ENCODE measurements around the gene BCDIN3D. TPM values are rescaled to one million over a fixed set of nuclear protein-coding genes. Genes with fewer than 3 reads are reported as not detected.

Gene BCDIN3D
- total RNA-seq, 2 experiments from 2014 or later: 8.9 to 9.9 TPM

DNA sequence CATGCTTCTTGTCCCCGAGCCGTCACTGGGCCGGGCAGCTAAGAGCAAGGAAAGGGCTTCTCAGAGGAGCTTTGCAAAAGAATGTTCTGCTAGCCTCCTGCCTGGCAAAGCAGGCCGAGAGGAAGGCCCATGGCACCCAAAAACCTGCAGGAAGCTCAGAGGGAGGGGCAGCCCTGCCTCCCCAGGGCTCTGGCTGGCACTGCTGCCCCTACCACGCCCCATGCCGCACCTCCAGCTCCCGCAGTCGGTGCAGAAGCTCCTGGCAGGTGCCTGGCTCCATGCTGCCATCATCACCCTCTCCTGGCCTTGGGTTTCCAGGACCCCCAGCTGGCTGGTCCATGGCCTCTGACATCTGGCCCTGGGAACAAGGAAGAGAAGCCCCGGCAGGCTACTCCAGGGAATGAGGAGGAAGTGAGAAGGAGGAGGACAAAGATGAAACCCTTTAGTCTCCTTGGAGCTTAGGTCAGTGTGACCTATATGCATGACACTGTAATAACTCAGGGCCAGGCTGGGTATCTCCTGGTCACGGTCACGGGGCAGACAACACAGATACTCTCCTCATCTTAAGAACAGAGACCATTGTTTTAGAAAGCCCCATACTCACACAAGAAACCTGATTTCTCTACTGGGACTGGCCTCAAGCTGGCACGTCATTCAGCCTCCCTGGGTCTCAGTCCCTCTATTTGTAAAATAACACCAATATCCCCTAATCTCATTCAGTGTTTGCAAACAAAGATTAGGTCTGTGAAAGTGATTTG lies 39.0 kb downstream of the BCDIN3D start:
- Mint-ChIP-seq H3K36me3 (ENCODE audit: low read depth) (no peaks in the 10 kb centered on the region), H3K4me1 (no peaks in the 10 kb centered on the region), H3K27ac (no peak overlapping the region), H3K9me3 (no peaks in the 10 kb centered on the region), H3K4me3 (no peak overlapping the region), H3K27me3 (no peaks in the 10 kb centered on the region)
- CTCF ChIA-PET: no interaction called here
- POLR2A ChIA-PET: no interaction called here
- no peak for DNase-seq

DNA sequence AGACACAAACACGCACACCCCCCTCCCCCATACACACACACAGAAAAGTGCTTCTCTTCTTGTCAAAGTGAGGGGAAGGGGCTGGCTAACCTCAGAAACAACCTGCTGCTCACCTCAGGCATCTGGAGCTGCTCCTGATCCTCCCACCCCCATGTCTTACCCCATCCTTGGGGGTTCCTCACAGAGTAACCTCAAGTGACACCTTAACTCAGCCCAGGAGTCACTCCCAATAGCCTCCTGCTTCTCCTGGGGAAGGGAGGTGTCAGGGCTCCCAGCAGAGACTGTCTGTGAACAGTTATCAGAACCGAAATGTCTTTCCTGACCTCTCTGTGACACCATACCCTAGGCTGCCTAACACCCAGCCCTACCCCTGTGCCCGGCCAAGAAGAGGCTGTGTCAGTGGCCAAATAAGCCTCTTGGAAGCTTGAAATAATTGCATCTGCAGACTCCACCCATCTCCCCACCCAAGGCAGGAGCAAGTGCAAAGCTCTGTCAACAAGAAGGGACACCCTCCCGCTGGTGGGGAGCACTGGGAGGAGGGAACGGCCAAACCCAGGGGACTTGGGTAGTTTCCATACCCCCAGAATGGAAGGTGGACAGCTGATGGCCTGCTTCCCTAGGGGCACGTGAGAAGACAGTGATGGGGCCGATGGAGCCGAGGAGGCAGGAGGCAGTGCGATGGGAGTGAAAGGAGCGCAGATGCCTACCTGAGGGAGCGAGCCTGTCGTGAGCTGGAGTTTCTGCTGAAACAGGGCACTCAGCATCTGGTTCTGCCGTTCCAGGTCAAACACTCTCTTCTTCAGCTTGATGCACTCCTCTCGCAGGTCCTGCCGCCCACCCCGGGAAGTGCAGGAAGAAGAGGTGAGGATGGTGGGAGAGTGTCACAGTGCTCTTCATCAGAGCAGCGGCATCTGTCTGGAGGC lies 41.5 kb downstream of the BCDIN3D start:
- no peak overlapping the region for H3K27ac Mint-ChIP-seq
- DNase-seq: no peak

DNA sequence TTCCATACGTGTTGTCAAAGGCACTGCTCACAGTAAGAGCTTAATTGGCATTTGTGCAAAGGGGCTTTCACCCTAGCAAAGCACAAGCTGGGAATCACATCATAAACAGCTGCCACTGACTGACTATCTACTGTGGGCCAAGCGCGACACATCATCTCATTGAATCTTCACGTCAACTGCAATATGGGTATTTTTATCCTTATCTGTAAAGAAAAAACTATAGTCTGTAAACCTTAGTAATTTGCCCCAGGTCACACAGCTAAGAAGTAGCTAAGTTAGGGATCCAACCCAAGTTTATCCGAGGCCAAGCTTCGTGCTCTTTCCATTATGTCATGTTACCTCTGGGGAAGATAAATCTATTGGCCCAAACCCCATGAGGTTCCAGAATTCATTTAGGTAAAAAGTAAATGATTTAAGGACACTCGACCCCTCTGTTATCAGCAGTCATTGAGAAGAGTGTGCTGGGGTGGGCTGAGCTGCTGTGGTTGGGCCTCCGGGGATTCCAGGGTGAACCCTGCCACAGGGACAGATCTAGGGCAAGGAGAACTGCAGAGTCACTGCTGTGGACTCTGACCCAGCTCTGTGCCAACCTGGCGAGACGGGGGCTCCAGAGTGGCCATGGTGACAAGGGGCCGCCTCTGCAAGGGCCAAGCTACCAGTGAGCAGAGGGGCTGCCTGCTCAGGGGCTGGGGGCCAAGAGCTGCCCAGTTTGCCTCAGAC lies 42.3 kb downstream of the BCDIN3D start:
- Mint-ChIP-seq H3K27me3 (no peaks in the 10 kb centered on the region), H3K27ac (no peak overlapping the region), H3K4me3 (no peak overlapping the region), H3K4me1 (no peaks in the 10 kb centered on the region), H3K9me3 (no peaks in the 10 kb centered on the region), H3K36me3 (ENCODE audit: low read depth) (no peaks in the 10 kb centered on the region)
- ChIA-PET CTCF (interaction anchor here (1.3 to 2.9 kb wide), 2 partner anchors 22 to 145 kb away, joined by 6 to 7 read pairs; no protein-coding TSS in a partner anchor), POLR2A (interaction anchor here (0.7 kb wide), 1 partner anchor 59 kb away, joined by 3 read pairs; the partner anchor contains the start of gene TMBIM6)
- no peak for DNase-seq

More for the DNA sequence above, 41.5 kb downstream of the BCDIN3D start:
- H3K9me3 Mint-ChIP-seq: no peaks in the 10 kb centered on the region
- H3K4me1 Mint-ChIP-seq: no peaks in the 10 kb centered on the region
- H3K36me3 Mint-ChIP-seq (ENCODE audit: low read depth): no peaks in the 10 kb centered on the region
- ChIA-PET CTCF (interaction anchor here (1.3 to 2.9 kb wide), 2 partner anchors 23 to 144 kb away, joined by 6 to 7 read pairs; no protein-coding TSS in a partner anchor), POLR2A (no interaction called here)
- no peak overlapping the region for H3K4me3 Mint-ChIP-seq
- H3K27me3 Mint-ChIP-seq: no peaks in the 10 kb centered on the region

DNA sequence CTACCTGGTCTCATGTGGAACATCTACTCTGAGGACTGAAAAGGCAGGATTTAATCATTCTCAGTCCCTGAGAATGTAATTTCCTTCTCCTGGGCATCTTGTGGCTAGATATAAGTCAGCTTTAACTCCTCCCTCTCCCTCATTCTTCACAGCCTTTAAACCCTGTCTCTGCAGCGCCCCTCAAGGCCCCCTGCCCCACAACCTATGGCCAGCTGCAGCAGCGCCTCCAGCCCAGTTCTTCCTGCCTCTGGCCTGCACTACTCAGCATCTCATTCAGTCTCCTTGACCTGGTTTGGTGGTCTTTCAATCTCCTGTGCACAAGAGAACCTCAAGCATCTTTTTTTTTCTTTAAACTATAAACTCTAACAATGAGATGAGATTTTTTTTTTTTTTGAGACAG lies 44.0 kb downstream of the BCDIN3D start:
- H3K4me1 Mint-ChIP-seq: no peaks in the 10 kb centered on the region
- no peak overlapping the region for H3K4me3 Mint-ChIP-seq
- H3K9me3 Mint-ChIP-seq: no peaks in the 10 kb centered on the region
- no peak for DNase-seq
- no peak overlapping the region for H3K27ac Mint-ChIP-seq
- no peaks in the 10 kb centered on the region for H3K36me3 Mint-ChIP-seq (ENCODE audit: low read depth)
- H3K27me3 Mint-ChIP-seq: no peaks in the 10 kb centered on the region
- POLR2A ChIA-PET: no interaction called here
- CTCF ChIA-PET: interaction anchor here (1.2 to 2.9 kb wide), 4 partner anchors 21 to 147 kb away, joined by 3 to 7 read pairs (median 4); no protein-coding TSS in a partner anchor

DNA sequence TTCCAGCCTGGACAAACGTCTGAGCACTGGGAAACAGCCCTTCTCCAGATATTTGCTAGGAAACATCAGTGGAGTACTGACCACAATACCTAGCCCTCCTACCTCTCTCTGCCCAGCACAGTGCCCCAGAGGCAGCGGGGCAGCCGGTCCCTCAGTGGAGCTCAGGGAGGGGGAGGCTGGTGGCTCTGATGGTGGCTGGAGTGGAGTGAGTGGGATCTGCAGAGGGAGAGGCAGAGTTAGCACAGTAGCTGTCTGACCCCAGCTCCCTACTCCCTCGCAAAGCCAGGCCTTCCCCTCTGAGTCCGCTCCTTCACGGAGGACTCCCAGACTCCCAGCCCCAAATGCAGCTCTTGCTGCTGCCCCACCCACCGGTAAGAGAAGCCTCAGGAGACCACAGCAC lies 44.7 kb downstream of the BCDIN3D start:
- Mint-ChIP-seq H3K27ac (no peak overlapping the region), H3K36me3 (ENCODE audit: low read depth) (no peaks in the 10 kb centered on the region), H3K27me3 (no peaks in the 10 kb centered on the region), H3K9me3 (no peaks in the 10 kb centered on the region), H3K4me1 (no peaks in the 10 kb centered on the region), H3K4me3 (no peak overlapping the region)
- DNase-seq: no peak
- CTCF ChIA-PET: interaction anchor here (0.6 to 1.3 kb wide), 3 partner anchors 20 to 168 kb away, joined by 3 read pairs; no protein-coding TSS in a partner anchor
- POLR2A ChIA-PET: no interaction called here

DNA sequence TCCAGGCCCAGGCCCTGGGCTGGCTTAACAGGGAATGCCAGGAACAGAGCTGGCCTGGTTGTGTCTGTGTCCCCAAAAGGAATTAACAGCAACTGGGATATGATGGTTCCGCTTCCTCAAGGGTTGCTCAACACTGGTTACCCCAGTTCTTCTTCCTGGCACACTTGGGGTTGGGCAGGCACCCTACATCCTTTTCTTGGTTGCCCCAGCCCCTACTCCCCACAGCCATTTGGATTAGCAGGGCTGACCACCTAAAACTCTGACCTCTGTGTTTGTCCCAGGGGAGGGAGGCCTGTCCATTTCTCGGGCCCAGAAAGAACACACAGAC lies 45.5 kb downstream of the BCDIN3D start:
- ChIA-PET POLR2A (no interaction called here), CTCF (interaction anchor here (0.9 kb wide), 1 partner anchor 19 kb away, joined by 3 read pairs; no protein-coding TSS in a partner anchor)
- no peaks in the 10 kb centered on the region for H3K4me1 Mint-ChIP-seq
- no peaks in the 10 kb centered on the region for H3K36me3 Mint-ChIP-seq (ENCODE audit: low read depth)
- no peaks in the 10 kb centered on the region for H3K27me3 Mint-ChIP-seq
- H3K4me3 Mint-ChIP-seq: no peak overlapping the region
- H3K27ac Mint-ChIP-seq: no peak overlapping the region
- no peaks in the 10 kb centered on the region for H3K9me3 Mint-ChIP-seq
- DNase-seq: no peak

DNA sequence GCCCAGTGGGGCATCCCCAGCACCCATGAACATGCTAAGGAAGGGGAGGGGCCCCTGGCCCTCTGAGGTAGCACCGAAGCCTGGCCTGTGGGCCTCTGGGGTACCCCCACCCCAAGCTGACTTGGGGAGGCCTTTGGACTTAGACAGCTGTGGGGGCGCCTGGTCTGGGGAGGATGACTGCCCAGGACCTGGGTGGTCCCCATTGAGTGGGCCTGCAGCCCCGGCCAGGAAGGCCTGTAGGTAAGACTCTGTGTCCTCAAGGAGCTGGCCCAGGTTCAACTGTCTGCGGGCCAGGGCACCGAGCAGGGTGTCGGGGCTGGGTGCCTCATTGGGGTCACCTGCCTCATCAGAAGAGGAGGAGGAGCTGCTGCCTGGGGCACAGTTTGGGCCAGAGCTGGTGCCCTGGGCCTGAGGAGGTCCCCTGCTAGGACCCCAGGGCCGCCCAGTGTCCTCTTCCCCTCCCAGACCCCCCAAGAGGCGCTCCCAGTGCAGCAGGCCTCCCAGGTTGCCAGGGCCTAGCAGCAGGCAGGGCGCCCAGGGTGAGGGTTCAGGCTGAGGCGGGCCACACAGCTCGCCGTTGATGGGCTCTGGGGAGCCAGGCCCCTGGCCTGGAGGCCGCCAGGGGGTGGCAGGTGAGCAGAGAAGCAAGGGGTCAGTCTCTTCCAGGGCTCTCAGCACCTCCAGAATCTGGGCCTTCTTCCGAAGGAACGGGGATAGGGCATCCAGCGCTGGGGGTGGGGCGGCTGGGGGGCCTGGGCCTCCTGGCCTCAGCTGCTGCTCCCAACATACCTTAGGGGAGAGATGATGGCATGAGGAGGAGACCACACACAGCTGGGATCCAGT lies 46.1 kb downstream of the BCDIN3D start:
- Mint-ChIP-seq H3K4me1 (no peaks in the 10 kb centered on the region), H3K9me3 (no peaks in the 10 kb centered on the region), H3K4me3 (no peak overlapping the region), H3K36me3 (ENCODE audit: low read depth) (no peaks in the 10 kb centered on the region), H3K27ac (no peak overlapping the region), H3K27me3 (no peaks in the 10 kb centered on the region)
- CTCF ChIA-PET: interaction anchor here (0.9 to 1.1 kb wide), 2 partner anchors 20 to 55 kb away, joined by 3 read pairs; partner anchors contain the start of gene TMBIM6
- DNase-seq: no peak
- POLR2A ChIA-PET: no interaction called here

GRCh38 chr12:49796155-49796554 lies 46.8 kb downstream of the BCDIN3D start:
- DNase-seq: no peak
- Mint-ChIP-seq H3K4me1 (no peaks in the 10 kb centered on the region), H3K4me3 (no peak overlapping the region), H3K9me3 (no peaks in the 10 kb centered on the region), H3K27me3 (no peaks in the 10 kb centered on the region), H3K36me3 (ENCODE audit: low read depth) (no peaks in the 10 kb centered on the region), H3K27ac (no peak overlapping the region)
- POLR2A ChIA-PET: no interaction called here
- CTCF ChIA-PET: interaction anchor here (1.1 kb wide), 1 partner anchor 55 kb away, joined by 3 read pairs; the partner anchor contains the start of gene TMBIM6

- POLR2A ChIA-PET: no interaction called here
- Mint-ChIP-seq H3K27ac (no peak overlapping the region), H3K4me3 (no peak overlapping the region), H3K27me3 (no peaks in the 10 kb centered on the region), H3K4me1 (no peaks in the 10 kb centered on the region), H3K9me3 (no peaks in the 10 kb centered on the region), H3K36me3 (ENCODE audit: low read depth) (no peaks in the 10 kb centered on the region)
- no peak for DNase-seq
- CTCF ChIA-PET: interaction anchor here (1.1 kb wide), 1 partner anchor 54 kb away, joined by 3 read pairs; the partner anchor contains the start of gene TMBIM6
Measured at GRCh38 chr12:49795654-49796105, 47.2 kb downstream of the BCDIN3D start.

DNA sequence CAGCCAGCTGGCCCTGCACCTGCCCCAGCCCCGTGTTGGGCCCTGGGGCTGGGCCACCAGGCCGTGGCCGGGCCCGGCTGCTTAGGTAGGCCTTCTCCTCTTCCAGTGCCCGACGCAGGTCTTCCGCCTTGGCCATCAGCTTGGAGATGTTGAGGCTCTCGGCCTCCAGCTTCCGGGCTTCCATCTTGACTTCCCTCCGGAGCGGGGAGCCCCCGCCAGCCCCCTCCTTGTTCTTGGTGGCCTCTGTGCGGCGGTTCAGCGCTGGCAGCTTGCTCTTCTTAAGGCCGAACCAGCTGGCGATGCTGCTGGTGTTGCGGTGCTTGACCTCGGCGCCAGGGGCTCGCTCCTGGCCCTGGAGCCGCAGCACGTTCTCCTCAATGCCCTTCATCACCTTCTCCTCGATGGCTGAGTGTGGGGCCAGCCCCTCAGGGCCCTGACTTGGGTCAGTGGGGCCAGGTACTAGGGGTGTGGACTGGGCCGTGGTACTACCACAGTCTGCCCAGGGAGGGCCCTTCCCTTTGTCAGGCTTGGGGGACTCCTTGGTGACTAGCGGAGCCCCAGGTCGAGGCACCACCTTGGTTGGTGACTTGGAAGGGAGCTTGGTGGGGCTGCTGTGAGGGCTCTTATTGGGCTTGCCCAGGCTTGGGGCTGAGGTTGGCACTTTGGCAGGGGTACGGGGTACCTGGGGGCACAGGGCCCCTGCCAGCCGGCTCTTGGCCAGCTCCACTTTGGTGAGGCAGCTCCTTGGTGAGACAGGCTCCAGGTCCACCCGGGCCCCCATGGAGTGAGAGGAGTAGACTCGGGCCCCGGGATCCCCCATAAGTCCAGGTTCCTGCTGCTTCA lies 47.9 kb downstream of the BCDIN3D start:
- POLR2A ChIA-PET: no interaction called here
- Mint-ChIP-seq H3K27me3 (no peaks in the 10 kb centered on the region), H3K4me3 (no peak overlapping the region), H3K36me3 (ENCODE audit: low read depth) (no peaks in the 10 kb centered on the region), H3K27ac (no peak overlapping the region), H3K9me3 (no peaks in the 10 kb centered on the region), H3K4me1 (no peaks in the 10 kb centered on the region)
- DNase-seq: no peak
- CTCF ChIA-PET: no interaction called here

DNA sequence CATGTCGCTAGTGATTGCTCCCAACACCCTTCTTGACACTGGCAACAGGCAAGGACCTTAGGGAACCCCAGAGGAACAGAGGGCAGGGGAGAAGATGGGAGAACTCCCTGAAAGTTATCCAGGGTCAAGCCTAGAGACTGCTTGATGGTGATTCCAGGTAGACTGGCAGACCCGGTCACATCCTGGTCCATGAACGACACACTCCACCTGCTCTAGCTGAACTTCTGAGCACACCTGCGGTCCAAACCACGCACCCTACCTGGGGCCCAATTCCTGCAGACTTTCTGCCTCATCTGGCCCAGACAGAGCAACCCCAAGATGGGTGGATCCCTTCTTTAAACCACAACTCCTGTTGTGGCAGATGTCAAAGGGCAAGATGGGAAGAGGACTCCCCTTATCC lies 48.9 kb downstream of the BCDIN3D start:
- no peaks in the 10 kb centered on the region for H3K36me3 Mint-ChIP-seq (ENCODE audit: low read depth)
- H3K27me3 Mint-ChIP-seq: no peaks in the 10 kb centered on the region
- H3K9me3 Mint-ChIP-seq: no peaks in the 10 kb centered on the region
- H3K4me1 Mint-ChIP-seq: no peaks in the 10 kb centered on the region
- H3K4me3 Mint-ChIP-seq: no peak overlapping the region
- no peak overlapping the region for H3K27ac Mint-ChIP-seq
- POLR2A ChIA-PET: no interaction called here
- no peak for DNase-seq
- CTCF ChIA-PET: no interaction called here
